DMS53 (cell line): ENCODE measurements around the gene KIR3DL2.
"Not testable (repeated sequence)": the region's sequence is repeated elsewhere in the genome, so short reads cannot be mapped to it uniquely, and the experiment has no call there.

Source experiments
- DNase-seq: peaks from one replicate; lab custom pipeline; 2025; lab: John Stamatoyannopoulos, UW

Gene KIR3DL2

DNA sequence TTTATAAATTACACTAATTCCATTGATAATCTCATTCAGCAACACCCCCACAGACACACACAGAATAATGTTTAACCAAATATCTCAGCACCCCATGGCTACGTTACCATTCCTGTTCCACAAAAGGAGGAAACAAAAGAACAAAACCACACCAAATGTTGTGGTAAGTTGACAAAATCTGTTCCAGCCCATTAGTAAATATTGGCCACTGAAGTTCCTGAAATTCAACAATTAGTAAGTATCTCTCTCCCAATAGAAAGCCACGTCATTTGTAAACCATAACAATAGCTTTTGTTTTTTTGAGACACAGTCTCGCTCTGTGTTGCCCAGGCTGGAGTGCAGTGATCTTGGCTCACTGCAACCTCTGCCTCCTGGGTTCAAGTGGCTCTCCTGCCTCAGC, 21.5 kb downstream of the KIR3DL2 start:
- DNase-seq = no peak

GRCh38 chr19:54873990-54874389, 23.7 kb downstream of the KIR3DL2 start, which contains the start of gene FCAR:
Gene FCAR, plus strand, starts transcription at chr19:54874235. Its CDS starts 55 bp downstream, at chr19:54874290.
- DNase-seq = no peak

DNA sequence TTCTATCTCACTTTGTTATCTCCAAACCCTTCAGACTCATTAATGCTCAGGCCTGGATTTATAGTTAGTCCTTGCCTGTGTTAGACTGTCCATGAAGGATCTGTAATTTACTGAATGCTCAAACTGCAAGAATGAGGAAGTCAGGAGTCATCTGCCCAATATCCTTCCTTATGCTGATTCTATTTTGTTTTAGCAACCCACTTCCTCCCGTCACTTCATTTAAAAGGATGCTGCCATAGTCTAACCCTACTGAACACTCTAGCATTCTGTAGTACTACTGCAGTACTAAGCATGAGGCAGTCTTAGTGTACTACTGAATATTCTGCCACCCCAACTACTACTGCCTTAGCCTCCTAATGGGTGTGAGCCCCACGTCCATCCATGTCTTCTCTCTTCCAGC, 25.3 kb downstream of the KIR3DL2 start:
- no peak for DNase-seq

- DNase-seq = no peak
Measured at GRCh38 chr19:54877471-54877870, 27.2 kb downstream of the KIR3DL2 start.

- no peak for DNase-seq
Measured at GRCh38 chr19:54881884-54882283, 31.6 kb downstream of the KIR3DL2 start.

GRCh38 chr19:54882758-54883157, 32.5 kb downstream of the KIR3DL2 start:
- no peak for DNase-seq

DNA sequence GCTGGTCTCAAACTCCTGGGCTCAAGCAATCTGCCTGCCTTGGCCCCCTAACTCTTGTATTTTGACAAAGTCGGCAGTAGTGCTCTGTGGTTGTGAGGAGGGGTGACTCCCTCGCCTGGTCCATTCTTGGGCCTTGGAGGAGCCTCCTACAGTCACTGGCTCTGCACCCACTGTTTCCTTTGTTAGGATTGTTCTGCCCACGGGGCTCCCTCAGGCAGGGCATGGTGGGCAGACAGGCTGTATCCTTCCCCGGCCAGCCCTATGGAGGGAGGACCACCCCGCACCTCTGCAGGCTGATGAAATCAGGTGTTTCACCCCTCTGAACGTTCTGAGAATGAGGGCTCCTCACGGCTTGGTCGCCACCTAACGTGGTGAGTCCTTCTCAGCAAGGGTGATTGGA, 33.0 kb downstream of the KIR3DL2 start:
- no peak for DNase-seq

DNA sequence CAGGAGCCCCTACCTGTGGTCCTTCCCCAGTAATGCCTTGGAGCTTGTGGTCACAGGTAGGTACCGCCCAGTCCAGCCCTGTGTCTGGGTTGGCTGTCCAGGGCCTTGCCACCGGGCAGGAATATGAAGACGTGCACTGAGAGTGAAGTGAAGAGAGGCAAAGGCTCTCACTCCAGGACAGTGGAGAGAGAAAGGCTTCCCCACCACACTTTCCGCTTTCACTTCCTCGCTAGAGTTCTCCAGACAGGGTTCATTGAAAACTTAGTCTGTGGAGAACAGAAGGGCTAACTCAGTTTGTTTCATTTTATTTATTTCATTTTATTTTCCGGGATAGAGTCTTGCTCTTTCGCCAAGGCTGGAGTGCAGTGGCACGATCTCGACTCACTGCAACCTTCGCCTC, 38.0 kb downstream of the KIR3DL2 start:
- no peak for DNase-seq

DNA sequence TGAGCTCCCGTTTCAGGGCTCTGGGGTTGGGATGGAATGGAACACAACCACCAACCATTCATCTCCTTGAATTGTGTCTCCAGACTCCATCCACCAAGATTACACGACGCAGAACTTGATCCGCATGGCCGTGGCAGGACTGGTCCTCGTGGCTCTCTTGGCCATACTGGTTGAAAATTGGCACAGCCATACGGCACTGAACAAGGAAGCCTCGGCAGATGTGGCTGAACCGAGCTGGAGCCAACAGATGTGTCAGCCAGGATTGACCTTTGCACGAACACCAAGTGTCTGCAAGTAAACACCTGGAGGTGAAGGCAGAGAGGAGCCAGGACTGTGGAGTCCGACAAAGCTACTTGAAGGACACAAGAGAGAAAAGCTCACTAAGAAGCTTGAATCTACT, 39.3 kb downstream of the KIR3DL2 start:
- no peak for DNase-seq

- no peak for DNase-seq
Measured at GRCh38 chr19:54893406-54893805, 43.2 kb downstream of the KIR3DL2 start.

- DNase-seq = not testable (repeated sequence)
Measured at GRCh38 chr19:54894106-54894505, 43.9 kb downstream of the KIR3DL2 start.

- no peak for DNase-seq
Measured at GRCh38 chr19:54896036-54896435, 45.8 kb downstream of the KIR3DL2 start.

DNA sequence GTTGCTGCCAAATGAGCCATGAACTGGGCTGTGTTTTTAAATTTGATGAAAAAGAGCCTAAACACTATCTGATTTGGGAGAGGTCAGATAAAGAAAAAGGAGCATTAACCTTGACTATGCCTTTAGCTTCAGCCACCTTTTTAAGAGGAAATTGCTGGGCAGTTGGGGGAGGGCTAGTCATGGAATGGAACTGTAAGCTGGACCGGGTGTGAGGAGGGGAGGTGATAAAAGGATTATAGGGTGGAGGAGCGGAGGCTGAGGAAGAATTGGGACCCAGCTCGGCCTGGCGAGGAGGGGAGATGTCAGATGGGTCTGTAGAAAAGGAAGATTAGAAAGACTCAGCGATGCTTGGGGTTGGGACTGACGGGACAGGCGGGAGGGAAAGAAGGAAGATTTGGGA, 48.4 kb downstream of the KIR3DL2 start:
- not testable (repeated sequence) for DNase-seq

DNA sequence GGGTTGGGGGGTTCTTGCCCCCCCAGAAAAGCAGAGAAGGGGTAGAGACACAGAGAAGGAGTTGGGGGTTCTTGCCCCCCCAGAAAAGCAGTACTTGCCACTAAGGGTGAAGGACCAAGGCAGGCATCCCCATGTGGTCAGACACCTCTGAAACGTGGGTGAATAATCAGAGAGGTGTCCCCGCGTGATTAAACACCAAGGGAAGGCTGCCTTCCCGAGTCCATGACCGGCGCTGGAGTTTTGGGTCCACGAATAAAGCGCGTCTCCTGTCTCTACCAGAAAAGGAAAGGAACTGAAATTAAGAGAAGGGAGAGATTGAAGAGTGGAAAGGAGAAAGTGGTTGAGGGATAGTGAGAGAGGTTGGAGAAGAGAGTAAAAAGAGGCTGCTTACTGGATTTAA, 49.4 kb downstream of the KIR3DL2 start:
- DNase-seq = not testable (repeated sequence)

- DNase-seq = not testable (repeated sequence)
Measured at GRCh38 chr19:54901153-54901552, 50.9 kb downstream of the KIR3DL2 start.

- no peak for DNase-seq
Measured at GRCh38 chr19:54902061-54902460, 51.8 kb downstream of the KIR3DL2 start.

DNA sequence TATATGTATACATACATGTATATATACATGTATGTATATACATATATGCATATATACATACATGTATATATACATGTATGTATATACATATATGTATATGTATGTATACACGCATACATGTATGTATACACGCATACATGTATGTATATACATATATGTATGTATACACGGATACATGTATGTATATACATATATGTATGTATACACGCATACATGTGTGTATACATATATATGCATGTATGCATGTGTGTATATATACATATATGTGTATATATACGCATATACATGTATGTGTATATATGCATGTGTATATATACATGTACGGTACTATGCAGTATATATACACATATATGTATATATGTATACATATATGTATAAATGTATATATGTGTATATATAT, 53.1 kb downstream of the KIR3DL2 start:
- DNase-seq = no peak

DNA sequence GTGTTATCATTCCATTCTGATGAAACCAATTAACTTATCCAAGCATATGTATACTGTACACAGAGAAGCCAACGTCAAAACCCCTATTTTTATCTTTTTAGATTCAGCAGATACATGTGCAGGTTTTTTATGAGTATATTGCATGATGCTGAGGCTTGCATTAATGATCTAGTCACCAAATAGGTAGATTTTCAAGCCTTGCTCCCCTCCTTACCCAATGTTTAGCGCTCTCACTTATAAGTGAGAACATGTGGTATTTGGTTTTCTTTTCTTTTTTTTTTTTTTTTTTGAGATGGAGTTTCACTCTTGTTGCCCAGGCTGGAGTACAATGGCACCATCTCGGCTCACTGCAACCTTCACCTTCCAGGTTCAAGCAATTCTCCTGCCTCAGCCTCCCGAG, 54.0 kb downstream of the KIR3DL2 start:
- DNase-seq = not testable (repeated sequence)

DNA sequence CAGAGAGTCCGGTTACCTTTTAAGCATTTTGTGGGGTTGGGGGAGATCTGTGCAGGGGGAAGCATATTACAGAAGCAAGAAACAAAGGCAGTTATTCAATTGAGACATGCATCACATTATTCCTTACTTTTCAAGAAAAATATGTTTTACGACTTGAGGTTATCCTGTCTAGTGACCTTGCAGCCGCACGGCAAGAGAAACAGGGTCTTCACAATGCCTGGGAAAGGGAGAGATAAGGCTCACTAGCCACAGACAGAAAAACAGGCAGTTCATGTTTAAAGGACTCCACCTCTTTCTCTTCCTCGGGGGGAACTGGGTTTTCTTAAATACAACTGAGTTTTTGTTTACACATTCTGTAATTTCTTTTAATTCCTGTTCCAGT, 55.2 kb downstream of the KIR3DL2 start:
- DNase-seq = no peak

DNA sequence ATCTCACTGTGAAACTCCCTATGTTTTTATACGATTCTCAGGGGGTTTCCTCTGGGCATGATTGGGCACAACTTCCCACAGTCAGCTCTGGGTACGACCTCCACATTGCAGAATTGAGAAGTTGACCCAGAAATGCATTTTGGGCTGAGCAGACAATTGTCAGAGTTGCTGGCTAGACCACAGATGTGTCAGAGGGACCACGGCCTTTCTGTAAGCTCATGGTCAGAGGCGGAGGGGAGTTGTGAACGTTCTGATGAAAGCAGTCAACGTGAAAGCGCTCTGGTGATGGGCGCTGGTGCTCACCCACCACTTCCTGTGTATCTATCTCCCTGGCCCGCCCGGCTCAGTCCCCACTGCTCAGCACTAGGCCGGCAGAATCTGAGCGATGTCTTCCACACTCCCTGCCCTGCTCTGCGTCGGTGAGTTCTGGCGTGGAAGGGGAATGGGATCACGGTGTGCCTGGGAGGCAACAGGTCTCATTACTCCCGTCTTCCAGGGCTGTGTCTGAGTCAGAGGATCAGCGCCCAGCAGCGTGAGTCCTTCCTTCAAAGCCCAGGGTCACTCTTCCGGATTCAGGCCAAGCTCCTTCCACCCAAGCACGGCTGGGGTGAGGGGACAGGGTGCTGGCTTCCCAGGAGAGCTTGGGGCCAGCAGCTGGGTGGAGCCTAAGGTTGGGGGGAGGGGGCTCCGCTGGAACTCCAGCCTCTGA, 55.7 kb downstream of the KIR3DL2 start, which contains the start of gene NCR1:
NCR1 (plus strand) TSS at position 346 of the 709 bp plus-strand sequence; CDS start at position 386, 40 bp downstream.
- DNase-seq = no peak

DNA sequence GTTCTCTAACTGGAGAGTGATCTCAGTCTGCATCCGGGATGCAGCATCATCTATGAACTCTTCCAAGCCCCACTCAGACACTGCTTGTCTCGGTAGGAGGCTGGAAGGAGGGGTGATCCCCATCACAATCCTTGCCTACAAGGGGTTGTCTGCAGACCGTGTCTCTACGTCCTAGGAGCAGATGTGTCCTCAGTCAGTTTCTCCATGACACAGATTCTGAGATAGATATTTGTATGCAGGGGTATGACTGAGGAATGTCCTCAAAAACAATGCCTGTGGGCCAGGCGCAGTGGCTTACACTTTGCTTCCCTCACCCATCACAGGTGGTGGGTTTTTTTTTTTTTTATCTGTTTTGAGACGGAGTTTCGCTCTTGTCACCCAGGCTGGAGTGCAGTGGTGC, 56.6 kb downstream of the KIR3DL2 start:
- DNase-seq = no peak

GRCh38 chr19:54907899-54908298, 57.7 kb downstream of the KIR3DL2 start:
- not testable (repeated sequence) for DNase-seq
